Fibroblast of lung (primary cell): ENCODE data around the gene HIRA. TPM values are rescaled to one million over a fixed set of nuclear protein-coding genes. Genes with fewer than 3 reads are reported as not detected.
"Not testable (repeated sequence)": the region's sequence is repeated elsewhere in the genome, so short reads cannot be mapped to it uniquely, and the experiment has no call there.

Experiments used
- DNase-seq, 2 donors: peaks; one replicate each; pipeline versions ENCODE4 v3.0.0 to v3.0.0-alpha.2; 2010; ENCODE audit warnings: low read depth in 2 of 2
- H2AFZ ChIP-seq: 2 replicates; pipeline ENCODE4 v1.5.1; 2012; ENCODE audit warnings: low read length, control low read depth, inconsistent platforms
- H3K27ac ChIP-seq: 2 replicates; pipeline ENCODE4 v1.5.1; 2011; ENCODE audit warnings: low read length, control low read depth; ENCODE audit not compliant: insufficient read depth
- H3K27me3 ChIP-seq: 2 replicates; pipeline ENCODE4 v1.5.1; 2011; ENCODE audit warnings: mild to moderate bottlenecking, low read length; ENCODE audit not compliant: control insufficient read depth, insufficient read depth
- H3K36me3 ChIP-seq: 2 replicates; pipeline ENCODE4 v1.5.1; 2011; ENCODE audit warnings: low read length; ENCODE audit not compliant: control insufficient read depth, insufficient read depth
- H3K4me1 ChIP-seq: 2 replicates; pipeline ENCODE4 v1.5.1; 2011; ENCODE audit warnings: low read length; ENCODE audit not compliant: control insufficient read depth, insufficient read depth; ENCODE audit errors: extremely low read depth
- H3K4me2 ChIP-seq: 2 replicates; pipeline ENCODE4 v1.5.1; 2011; ENCODE audit warnings: low read length, control low read depth; ENCODE audit not compliant: insufficient read depth; ENCODE audit errors: extremely low read depth
- H3K4me3 ChIP-seq, 4 experiments: fragments of 200-600 bp in 1 of 4; sonication (generic) in 1 of 4; replicated peaks in 1 of 4; 2 replicates each; pipeline ENCODE4 v1.5.1; 2011 to 2016; ENCODE audit warnings: low read length in 4 of 4, low read depth in 3 of 4, mild to moderate bottlenecking in 3 of 4, control low read depth in 2 of 4, inconsistent platforms in 1 of 4, mixed read lengths in 1 of 4; ENCODE audit not compliant: insufficient read depth in 1 of 4; ENCODE audit errors: control extremely low read depth in 1 of 4
- H3K79me2 ChIP-seq: 2 replicates; pipeline ENCODE4 v1.5.1; 2012; ENCODE audit warnings: mild to moderate bottlenecking, low read length, inconsistent platforms; ENCODE audit not compliant: control insufficient read depth, insufficient read depth
- H3K9ac ChIP-seq: 2 replicates; pipeline ENCODE4 v1.5.1; 2011; ENCODE audit warnings: mild to moderate bottlenecking, low read length, control low read depth; ENCODE audit not compliant: insufficient read depth
- H3K9me3 ChIP-seq: 2 replicates; pipeline ENCODE4 v1.5.1; 2012; ENCODE audit warnings: low read depth, low read length; ENCODE audit not compliant: control insufficient read depth, insufficient read depth
- H4K20me1 ChIP-seq: 2 replicates; pipeline ENCODE4 v1.5.1; 2011; ENCODE audit warnings: low read length; ENCODE audit not compliant: control insufficient read depth, insufficient read depth; ENCODE audit errors: extremely low read depth
- CTCF ChIP-seq, 2 donors: IDR thresholded peaks in 1 of 2; conservative IDR thresholded peaks in 1 of 2; 1 replicate in 1 of 2; 2 replicates in 1 of 2; pipeline ENCODE4 v1.5.1; 2011 to 2012; ENCODE audit warnings: low read length in 2 of 2, control low read depth in 1 of 2, inconsistent platforms in 1 of 2, low read depth in 1 of 2, mild to moderate bottlenecking in 1 of 2
- EZH2 ChIP-seq: IDR thresholded peaks from 2 replicates; pipeline ENCODE4 v1.5.1; 2012; ENCODE audit warnings: low read length, control low read depth, mild to moderate bottlenecking; ENCODE audit errors: missing control alignments
- polyA plus RNA-seq, 2 donors: library from polyadenylated mRNA; depleted of rRNA in 1 of 2; stranded (reverse) in 1 of 2; unstranded in 1 of 2; fragments of >200 nt; gene quantifications; 2 replicates each; pipeline ENCODE4 v1.2.1, GENCODE V29; 2011 to 2012; ENCODE audit warnings: missing spikeins in 1 of 2
- total RNA-seq: library from RNA; depleted of rRNA; stranded (reverse); fragments of >200 nt; gene quantifications from 2 replicates; pipeline ENCODE4 v1.2.1, GENCODE V29; 2014

The HIRA gene
- total and polyA plus RNA-seq, 2 donors (not counting 1 experiment from before 2014, with no cell fraction given): 19.2 to 20.5 TPM

DNA sequence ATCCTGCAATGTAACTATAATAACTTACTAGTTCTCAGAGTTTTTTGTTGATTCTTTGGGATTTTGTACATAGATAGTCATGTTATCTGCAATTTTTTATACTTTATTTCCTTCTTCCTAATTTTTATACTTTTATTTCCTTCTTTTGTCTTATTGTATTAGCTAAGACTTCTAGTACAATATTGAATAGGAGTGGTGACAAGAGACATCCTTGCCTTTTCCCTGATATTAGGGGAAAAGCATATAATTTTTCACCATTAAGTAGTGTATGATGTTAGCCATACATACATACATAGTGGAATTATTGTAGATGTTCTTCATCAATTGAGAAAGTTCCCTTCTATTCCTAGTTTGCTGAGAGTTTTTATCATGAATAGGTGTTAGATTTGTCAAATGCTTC is 112.3 kb downstream of the HIRA start:
- no peaks in the 10 kb centered on the region for H3K27me3 ChIP-seq

DNA sequence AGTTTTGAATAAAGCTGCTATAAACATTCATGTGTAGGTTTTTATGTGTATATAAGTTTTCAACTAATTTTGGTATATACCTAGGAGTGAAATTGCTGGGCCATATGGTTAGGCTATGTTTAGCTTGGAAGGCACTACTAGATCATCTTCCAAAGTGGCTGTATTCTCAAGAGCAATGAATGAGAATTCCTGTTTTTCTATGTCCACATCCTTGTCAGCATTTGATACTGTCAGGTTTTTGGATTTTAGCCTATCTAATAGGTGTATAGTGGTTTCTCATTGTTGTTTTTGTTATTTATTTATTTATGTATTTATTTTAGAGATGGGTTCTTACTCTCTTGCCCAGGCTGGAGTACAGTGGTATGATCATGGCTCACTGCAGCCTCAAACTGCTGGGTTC is 113.7 kb downstream of the HIRA start:
- no peaks in the 10 kb centered on the region for H3K27me3 ChIP-seq
- no peaks in the 10 kb centered on the region for H3K4me1 ChIP-seq
- H3K9ac ChIP-seq: no peak overlapping the region
- H4K20me1 ChIP-seq: no peaks in the 10 kb centered on the region
- no peak for TF ChIP-seq CTCF (conservative IDR thresholded peaks at IDR 0.05 in 1 of 2, IDR thresholded peaks at IDR 0.05 in 1 of 2; ENCODE audit: low read depth in 1 of 2, low read length in 2 of 2)
- TF ChIP-seq EZH2: no peak
- no peak overlapping the region for H3K27ac ChIP-seq
- no peaks in the 10 kb centered on the region for H3K9me3 ChIP-seq
- H3K4me3 ChIP-seq: no peak overlapping the region
- H3K79me2 ChIP-seq: no peaks in the 10 kb centered on the region
- no peak overlapping the region for H3K4me2 ChIP-seq
- no peak for DNase-seq
- H2AFZ ChIP-seq: no peak overlapping the region
- no peaks in the 10 kb centered on the region for H3K36me3 ChIP-seq

More for the DNA sequence above, 112.3 kb downstream of the HIRA start:
- Histone ChIP-seq H3K4me3 (no peak overlapping the region), H3K79me2 (no peaks in the 10 kb centered on the region), H3K9ac (no peak overlapping the region), H3K4me1 (no peaks in the 10 kb centered on the region), H3K36me3 (no peaks in the 10 kb centered on the region), H4K20me1 (no peaks in the 10 kb centered on the region), H3K27ac (no peak overlapping the region), H3K4me2 (no peak overlapping the region), H2AFZ (no peak overlapping the region), H3K9me3 (no peaks in the 10 kb centered on the region)
- no peak for DNase-seq
- TF ChIP-seq EZH2: no peak
- TF ChIP-seq CTCF (conservative IDR thresholded peaks at IDR 0.05 in 1 of 2, IDR thresholded peaks at IDR 0.05 in 1 of 2; ENCODE audit: low read depth in 1 of 2, low read length in 2 of 2): no peak

DNA sequence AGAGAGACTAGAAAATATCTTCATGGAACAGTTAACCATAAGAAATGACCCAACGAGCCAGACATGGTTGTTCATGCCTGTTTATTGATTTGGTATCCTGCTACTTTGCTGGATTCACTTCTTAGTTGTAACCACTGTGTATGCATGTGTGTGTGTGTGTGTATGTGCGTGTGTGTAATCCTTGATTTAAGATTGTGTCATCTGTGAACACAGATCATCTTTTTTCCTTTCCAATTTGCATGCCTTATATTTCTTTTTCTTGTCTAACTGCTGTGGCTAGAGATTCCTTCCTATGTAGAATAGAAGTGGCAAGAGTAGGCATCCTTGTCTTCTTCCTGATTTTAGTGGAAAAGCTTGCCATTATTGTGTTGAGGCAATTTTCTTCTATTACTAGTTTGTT is 123.7 kb downstream of the HIRA start:
- H3K27ac ChIP-seq: no peak overlapping the region
- no peaks in the 10 kb centered on the region for H3K4me1 ChIP-seq
- no peak for TF ChIP-seq EZH2
- no peak for TF ChIP-seq CTCF (conservative IDR thresholded peaks at IDR 0.05 in 1 of 2, IDR thresholded peaks at IDR 0.05 in 1 of 2; ENCODE audit: low read depth in 1 of 2, low read length in 2 of 2)
- no peak overlapping the region for H2AFZ ChIP-seq
- no peak overlapping the region for H3K4me3 ChIP-seq
- no peak overlapping the region for H3K4me2 ChIP-seq
- H3K36me3 ChIP-seq: no peaks in the 10 kb centered on the region
- no peaks in the 10 kb centered on the region for H3K79me2 ChIP-seq
- no peaks in the 10 kb centered on the region for H3K27me3 ChIP-seq
- no peak overlapping the region for H3K9ac ChIP-seq
- no peaks in the 10 kb centered on the region for H4K20me1 ChIP-seq
- DNase-seq: no peak
- no peaks in the 10 kb centered on the region for H3K9me3 ChIP-seq

DNA sequence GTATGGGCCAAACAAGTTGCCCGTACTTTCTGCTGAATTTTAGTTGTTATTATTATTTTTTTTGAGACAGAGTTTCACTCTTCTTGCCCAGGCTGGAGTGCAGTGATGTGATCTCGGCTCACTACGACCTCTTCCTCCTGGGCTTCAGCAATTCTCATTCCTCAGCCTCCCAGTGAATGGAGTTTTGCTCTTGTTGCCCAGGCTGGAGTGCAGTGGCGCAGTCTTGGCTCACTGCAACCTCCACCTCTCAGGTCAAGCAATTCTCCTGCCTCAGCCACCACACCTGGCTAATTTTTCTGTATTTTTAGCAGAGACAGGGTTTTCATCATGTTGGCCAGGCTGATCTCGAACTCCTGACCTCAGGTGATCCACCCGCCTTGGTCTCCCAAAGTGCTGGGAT is 125.0 kb downstream of the HIRA start:
- not testable (repeated sequence) for H3K27me3 ChIP-seq, H3K9ac ChIP-seq, H3K9me3 ChIP-seq, H4K20me1 ChIP-seq, H3K4me2 ChIP-seq, H3K36me3 ChIP-seq, H3K27ac ChIP-seq, DNase-seq, H2AFZ ChIP-seq, H3K4me3 ChIP-seq, H3K79me2 ChIP-seq, H3K4me1 ChIP-seq
